IMR-90 (cell line): ENCODE results near the gene MT3. TPM values are rescaled to one million over a fixed set of nuclear protein-coding genes. Genes with fewer than 3 reads are reported as not detected.

Experiments used
- ATAC-seq: fragments of 200-7000 bp; cut with Tn5 transposase; 2 replicates; pipeline ENCODE4 v1.9.1; 2020; ENCODE audit warnings: low read depth, mild to moderate bottlenecking, moderate library complexity
- BruUV-seq: library from RNA; stranded (reverse); fragments of 400-500 nt; replicated peaks from 2 replicates; lab custom pipeline; 2021; lab: Mats Ljungman, UMichigan
- CTCF ChIA-PET: fragments of 300-600 bp; formaldehyde crosslinking; extraction: SDS; loops from one replicate; lab custom pipeline; 2021; ENCODE audit warnings: antibody characterized with exemption; lab: Yijun Ruan, JAX
- POLR2A ChIA-PET: fragments of 300-600 bp; sonication (Branson Sonifier 250); formaldehyde crosslinking; loops from one replicate; lab custom pipeline; 2022; ENCODE audit warnings: antibody characterized with exemption; ENCODE audit not compliant: unreplicated experiment; lab: Charles Lee
- DNase-seq: peaks from one replicate; pipeline ENCODE4 v3.0.0; 2013
- H2AFZ ChIP-seq: replicated peaks from 2 replicates; pipeline ENCODE3; 2013; ENCODE audit warnings: low read length, mild to moderate bottlenecking; ENCODE audit not compliant: poor library complexity
- H2AK5ac ChIP-seq: 2 replicates; pipeline ENCODE4 v1.6.1; 2013; ENCODE audit warnings: low read depth, low read length, inconsistent platforms
- H2AK9ac ChIP-seq: replicated peaks from 2 replicates; pipeline ENCODE3; 2013; ENCODE audit warnings: mild to moderate bottlenecking, low read depth, low read length, moderate library complexity; ENCODE audit not compliant: poor library complexity
- H2BK120ac ChIP-seq: 2 replicates; pipeline ENCODE4 v1.6.1; 2013; ENCODE audit warnings: low read depth, low read length, inconsistent platforms
- H2BK15ac ChIP-seq: 3 replicates; pipeline ENCODE4 v1.6.1; 2013; ENCODE audit warnings: low read depth, low read length, inconsistent platforms
- H2BK20ac ChIP-seq: 2 replicates; pipeline ENCODE4 v1.6.1; 2013; ENCODE audit warnings: low read depth, mild to moderate bottlenecking, inconsistent platforms, low read length, moderate library complexity
- H2BK5ac ChIP-seq: 2 replicates; pipeline ENCODE4 v1.6.1; 2013; ENCODE audit warnings: mild to moderate bottlenecking, low read depth, low read length, inconsistent platforms; ENCODE audit not compliant: poor library complexity, severe bottlenecking
- H3K14ac ChIP-seq: replicated peaks from 2 replicates; pipeline ENCODE4 v1.6.1; 2013; ENCODE audit warnings: low read depth, low read length, inconsistent platforms
- H3K18ac ChIP-seq: 2 replicates; pipeline ENCODE4 v1.6.1; 2013; ENCODE audit warnings: low read depth, low read length, control low read depth
- H3K23ac ChIP-seq: 2 replicates; pipeline ENCODE4 v1.6.1; 2013; ENCODE audit warnings: low read depth, low read length, inconsistent platforms
- H3K27ac ChIP-seq: 2 replicates; pipeline ENCODE4 v1.5.1; 2013; ENCODE audit warnings: mild to moderate bottlenecking, control low read depth, low read length; ENCODE audit not compliant: insufficient read depth
- H3K27me3 ChIP-seq: 2 replicates; pipeline ENCODE4 v1.6.1; 2013; ENCODE audit warnings: low read length; ENCODE audit not compliant: control insufficient read depth, insufficient read depth
- H3K36me3 ChIP-seq: 2 replicates; pipeline ENCODE4 v1.6.1; 2013; ENCODE audit warnings: low read length, mixed read lengths; ENCODE audit not compliant: control insufficient read depth, insufficient read depth
- H3K4ac ChIP-seq: 2 replicates; pipeline ENCODE4 v1.6.1; 2013; ENCODE audit warnings: low read depth, low read length, inconsistent platforms
- H3K4me1 ChIP-seq: 2 replicates; pipeline ENCODE4 v1.6.1; 2013; ENCODE audit warnings: low read length, mixed read lengths; ENCODE audit not compliant: control insufficient read depth, insufficient read depth
- H3K4me2 ChIP-seq: 2 replicates; pipeline ENCODE4 v1.6.1; 2013; ENCODE audit warnings: low read depth, mild to moderate bottlenecking, control low read depth, low read length, moderate library complexity
- H3K4me3 ChIP-seq: 2 replicates; pipeline ENCODE4 v1.5.1; 2013; ENCODE audit warnings: low read depth, mild to moderate bottlenecking, control low read depth, low read length, moderate library complexity; ENCODE audit not compliant: insufficient read depth
- H3K56ac ChIP-seq: 2 replicates; pipeline ENCODE4 v1.6.1; 2013; ENCODE audit warnings: low read length, inconsistent platforms; ENCODE audit not compliant: insufficient read depth; ENCODE audit errors: extremely low read depth
- H3K79me1 ChIP-seq, 2 experiments: 2 replicates each; pipeline ENCODE4 v1.6.1; 2013; ENCODE audit warnings: low read length in 2 of 2, inconsistent platforms in 1 of 2, low read depth in 1 of 2
- H3K9ac ChIP-seq: 2 replicates; pipeline ENCODE4 v1.6.1; 2013; ENCODE audit warnings: low read depth, low read length, control low read depth
- H3K9me1 ChIP-seq: 2 replicates; pipeline ENCODE4 v1.6.1; 2013; ENCODE audit warnings: low read length, inconsistent platforms; ENCODE audit not compliant: insufficient read depth
- H3K9me3 ChIP-seq: 2 replicates; pipeline ENCODE4 v1.6.1; 2013; ENCODE audit warnings: low read length; ENCODE audit not compliant: control insufficient read depth, insufficient read depth
- H4K20me1 ChIP-seq: 2 replicates; pipeline ENCODE4 v1.6.1; 2013; ENCODE audit warnings: low read length, inconsistent platforms; ENCODE audit not compliant: insufficient read depth
- H4K5ac ChIP-seq: 2 replicates; pipeline ENCODE4 v1.6.1; 2013; ENCODE audit warnings: mild to moderate bottlenecking, low read depth, low read length, control low read depth
- H4K8ac ChIP-seq, 2 experiments: 2 replicates each; pipeline ENCODE4 v1.6.1; 2013; ENCODE audit warnings: low read depth in 2 of 2, low read length in 2 of 2, control low read depth in 1 of 2, inconsistent platforms in 1 of 2
- H4K91ac ChIP-seq: 2 replicates; pipeline ENCODE4 v1.6.1; 2013; ENCODE audit warnings: low read depth, low read length, inconsistent platforms; ENCODE audit not compliant: insufficient read depth
- CEBPB ChIP-seq: IDR thresholded peaks from 2 replicates; pipeline ENCODE4 v1.6.1; 2012; ENCODE audit warnings: low read depth, low read length, improper control_type of control experiment
- FOS ChIP-seq: fragments of 150-350 bp; IDR thresholded peaks from 2 replicates; pipeline ENCODE4 v1.6.1; 2016; ENCODE audit warnings: low read depth, low read length
- MAFK ChIP-seq: IDR thresholded peaks from 2 replicates; pipeline ENCODE4 v1.6.1; 2012; ENCODE audit warnings: low read depth, low read length, improper control_type of control experiment
- MAZ ChIP-seq: IDR thresholded peaks from 2 replicates; pipeline ENCODE4 v1.6.1; 2012; ENCODE audit warnings: low read depth, mild to moderate bottlenecking, low read length, improper control_type of control experiment, moderate library complexity, borderline replicate concordance
- MXI1 ChIP-seq: IDR thresholded peaks from 2 replicates; pipeline ENCODE4 v1.6.1; 2012; ENCODE audit warnings: low read depth, mild to moderate bottlenecking, low read length, moderate library complexity, borderline replicate concordance
- NFE2L2 ChIP-seq: fragments of 150-350 bp; IDR thresholded peaks from 2 replicates; pipeline ENCODE4 v1.6.1; 2016; ENCODE audit warnings: low read depth, mild to moderate bottlenecking, low read length
- RCOR1 ChIP-seq: IDR thresholded peaks from 2 replicates; pipeline ENCODE4 v1.6.1; 2012; ENCODE audit warnings: mild to moderate bottlenecking, low read length, improper control_type of control experiment; ENCODE audit not compliant: insufficient replicate concordance
- SMC3 ChIP-seq: fragments of 150-350 bp; IDR thresholded peaks from 2 replicates; pipeline ENCODE4 v1.6.1; 2016; ENCODE audit warnings: low read depth, mild to moderate bottlenecking, antibody characterized with exemption, low read length, moderate library complexity
- WGBS, 2 experiments: methylation state at CpG; one replicate each; pipeline versions ENCODE4 v1.1.5 to v1.1.7; 2013; ENCODE audit warnings: missing lambda C conversion rate in 2 of 2; ENCODE audit not compliant: insufficient read length in 1 of 2; ENCODE audit errors: extremely low coverage in 2 of 2; 5-methylcytosine and 5-hydroxymethylcytosine counted together
- dilution Hi-C: fragments of 300-500 bp; cut with HindIII; formaldehyde crosslinking; loops from one replicate; pipeline ENCODE4 v1.14.3; 2018; ENCODE audit warnings: low sequenced_read_pairs; ENCODE audit not compliant: unreplicated experiment
- in situ Hi-C: fragments of 300-500 bp; cut with MboI; formaldehyde crosslinking; loops from 3 replicates; pipeline ENCODE4 v1.14.3; 2019; ENCODE audit warnings: low sequenced_read_pairs, inconsistent platforms, mixed read lengths
- intact Hi-C: fragments of 100-400 bp; cut with micrococcal nuclease; formaldehyde crosslinking; loops from 2 replicates; pipeline ENCODE4 v1.10.0; 2022
- polyA plus RNA-seq, 3 experiments: library from polyadenylated mRNA; depleted of rRNA; stranded (reverse); fragments of >200 nt; gene quantifications; 2 replicates each; pipeline ENCODE4 v1.2.3, GENCODE V29; 2012; ENCODE audit warnings: low replicate concordance in 1 of 3
- total RNA-seq: library from RNA; depleted of rRNA; stranded (reverse); fragments of >200 nt; gene quantifications from 2 replicates; pipeline ENCODE4 v1.2.3, GENCODE V29; 2012
- TF ChIP-seq, protein P1 (sequence below): fragments of 150-350 bp; IDR thresholded peaks from 2 replicates; pipeline ENCODE4 v1.6.1; 2016; ENCODE audit warnings: low read depth, mild to moderate bottlenecking, low read length, moderate library complexity, borderline replicate concordance

Gene MT3
- total and polyA plus RNA-seq, 2 of the 4 experiments (the other 2 are of a cell fraction): 0.62 TPM; not detected in 1

DNA sequence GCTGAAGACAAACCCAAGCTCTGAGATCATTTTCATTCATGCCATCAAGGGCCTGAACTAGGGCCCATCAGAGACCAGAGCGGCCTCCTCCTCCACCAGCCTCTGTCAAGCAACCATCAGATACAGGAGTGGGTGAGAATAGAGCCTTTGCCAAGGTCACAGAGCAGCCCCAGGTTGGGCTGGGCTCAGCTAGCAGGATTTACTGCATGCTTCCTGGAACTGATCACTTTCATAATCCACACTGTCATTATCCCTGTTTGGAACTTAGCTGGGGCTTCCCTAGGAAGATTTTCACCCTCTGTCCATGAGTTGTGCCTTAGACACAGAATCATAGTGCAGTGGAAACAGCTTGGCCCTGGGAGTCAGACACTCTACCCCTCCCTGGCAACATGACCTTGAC is 19.4 kb upstream of the MT3 start:
- Histone ChIP-seq H3K4me2 (no peak overlapping the region), H3K9ac (no peak overlapping the region), H4K8ac (no peak overlapping the region), H3K14ac (no peak overlapping the region), H3K4ac (no peak overlapping the region), H2BK120ac (no peak overlapping the region), H4K91ac (no peak overlapping the region), H4K5ac (no peak overlapping the region), H3K79me1 (no peaks in the 10 kb centered on the region), H4K20me1 (no peaks in the 10 kb centered on the region), H2AK5ac (no peak overlapping the region), H3K27me3 (peaks cover 48% of the 10 kb centered on the region), H3K9me1 (no peaks in the 10 kb centered on the region), H3K4me3 (no peak overlapping the region), H2BK20ac (no peak overlapping the region), H3K23ac (no peak overlapping the region), H2AK9ac (no peak overlapping the region), H2BK5ac (no peak overlapping the region), H3K4me1 (no peaks in the 10 kb centered on the region), H3K9me3 (0 out of 2 replicates have a peak, but pooled peaks cover 1% of the 10 kb centered on the region), H3K36me3 (no peaks in the 10 kb centered on the region), H2BK15ac (no peak overlapping the region), H2AFZ (no peak overlapping the region), H3K18ac (no peak overlapping the region), H3K27ac (no peak overlapping the region), H3K56ac (no peak overlapping the region)
- DNase-seq (no peak), ATAC-seq (no peak)
- dilution Hi-C loops (no loop called here), intact Hi-C loops (no loop called here), in situ Hi-C loops (no loop called here)
- ChIA-PET CTCF (no interaction called here), POLR2A (no interaction called here)
- no peak for TF ChIP-seq NFE2L2
- no peak for TF ChIP-seq MAFK
- TF ChIP-seq, protein P1, sequence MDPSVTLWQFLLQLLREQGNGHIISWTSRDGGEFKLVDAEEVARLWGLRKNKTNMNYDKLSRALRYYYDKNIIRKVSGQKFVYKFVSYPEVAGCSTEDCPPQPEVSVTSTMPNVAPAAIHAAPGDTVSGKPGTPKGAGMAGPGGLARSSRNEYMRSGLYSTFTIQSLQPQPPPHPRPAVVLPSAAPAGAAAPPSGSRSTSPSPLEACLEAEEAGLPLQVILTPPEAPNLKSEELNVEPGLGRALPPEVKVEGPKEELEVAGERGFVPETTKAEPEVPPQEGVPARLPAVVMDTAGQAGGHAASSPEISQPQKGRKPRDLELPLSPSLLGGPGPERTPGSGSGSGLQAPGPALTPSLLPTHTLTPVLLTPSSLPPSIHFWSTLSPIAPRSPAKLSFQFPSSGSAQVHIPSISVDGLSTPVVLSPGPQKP: no peak
- no peak for TF ChIP-seq RCOR1
- TF ChIP-seq FOS: no peak
- no peak for TF ChIP-seq MAZ
- TF ChIP-seq MXI1: no peak
- no peak for TF ChIP-seq CEBPB
- no peak for TF ChIP-seq SMC3
- WGBS, 2 experiments: no CpG with 5 or more reads among the region's 1 CpG
- no TSS peak for BruUV-seq
